Stimulated activated naive B cell treated with anti-CD40 and anti-IgM and Interleukin-4, amounts not matched to agents 10 μg/mL and 1 μg/mL and 100 μg/mL, for 72 hours (primary cell): Measurements from ENCODE around the gene SMARCAD1.
"Not testable (repeated sequence)": the region's sequence is repeated elsewhere in the genome, so short reads cannot be mapped to it uniquely, and the experiment has no call there.

Source experiments
- ATAC-seq, 2 donors: fragments of 150-1000 bp; cut with Tn5 transposase; replicated peaks; 2 replicates each; pipeline ENCODE4 v1.10.0; 2021; ENCODE audit warnings: moderate library complexity in 1 of 2
- DNase-seq: peaks from one replicate; pipeline ENCODE4 v3.0.0; 2021
- H3K27ac Mint-ChIP-seq: one replicate; pipeline ENCODE4 v1.8.0; 2022; ENCODE audit warnings: mild to moderate bottlenecking, mixed read lengths
- H3K27me3 Mint-ChIP-seq, 2 donors: one replicate each; pipeline ENCODE4 v1.8.0; 2022; ENCODE audit warnings: mixed read lengths in 2 of 2
- H3K36me3 Mint-ChIP-seq, 2 donors: one replicate each; pipeline ENCODE4 v1.8.0; 2022; ENCODE audit warnings: mixed read lengths in 2 of 2, mild to moderate bottlenecking in 1 of 2
- H3K4me1 Mint-ChIP-seq, 2 donors: one replicate each; pipeline ENCODE4 v1.8.0; 2022; ENCODE audit warnings: mixed read lengths in 2 of 2, mild to moderate bottlenecking in 1 of 2
- H3K4me3 Mint-ChIP-seq, 2 donors: one replicate each; pipeline ENCODE4 v1.8.0; 2022; ENCODE audit warnings: mild to moderate bottlenecking in 2 of 2, mixed read lengths in 2 of 2, moderate library complexity in 1 of 2
- H3K9me3 Mint-ChIP-seq, 2 donors: one replicate each; pipeline ENCODE4 v1.8.0; 2022; ENCODE audit warnings: mixed read lengths in 2 of 2, mild to moderate bottlenecking in 1 of 2

Gene SMARCAD1

GRCh38 chr4:94334962-94335361 is 127.3 kb downstream of the SMARCAD1 start:
- Mint-ChIP-seq H3K27me3 (peaks cover 0 to 3% of the 10 kb centered on the region in 2 donors), H3K36me3 (no peaks in the 10 kb centered on the region), H3K4me1 (peaks cover 2 to 12% of the 10 kb centered on the region in 2 donors), H3K27ac (no peak overlapping the region), H3K4me3 (no peak overlapping the region), H3K9me3 (peaks cover 0 to 2% of the 10 kb centered on the region in 2 donors)
- ATAC-seq, result no peak
- DNase-seq, result no peak

DNA sequence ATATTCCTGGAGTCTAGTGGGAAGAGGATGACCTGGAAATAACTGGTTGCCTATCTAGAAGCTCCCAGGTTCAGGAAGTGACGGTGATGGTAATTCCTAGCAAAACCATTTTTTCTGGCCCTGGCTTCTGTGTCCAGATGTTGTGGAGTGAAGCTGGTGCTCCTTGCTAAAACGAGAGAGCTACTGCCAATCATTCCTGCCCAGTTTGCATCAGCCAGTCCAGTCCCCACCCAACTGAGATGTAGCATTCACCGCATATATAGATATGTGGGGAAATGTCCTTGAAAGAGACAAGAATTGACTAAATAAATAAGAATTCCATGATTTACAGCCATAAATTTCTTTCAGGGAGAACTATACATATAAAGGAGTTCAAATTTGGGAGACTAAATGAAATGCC is 128.6 kb downstream of the SMARCAD1 start:
- H3K4me3 Mint-ChIP-seq, result no peak overlapping the region
- H3K4me1 Mint-ChIP-seq, result peaks cover 2 to 13% of the 10 kb centered on the region in 2 donors
- H3K27ac Mint-ChIP-seq, result no peak overlapping the region
- H3K9me3 Mint-ChIP-seq, result peaks cover 0 to 2% of the 10 kb centered on the region in 2 donors
- no peaks in the 10 kb centered on the region for H3K27me3 Mint-ChIP-seq
- DNase-seq (no peak), ATAC-seq (no peak)
- H3K36me3 Mint-ChIP-seq, result no peaks in the 10 kb centered on the region

GRCh38 chr4:94336791-94337190 is 129.1 kb downstream of the SMARCAD1 start:
- not testable (repeated sequence) for DNase-seq

DNA sequence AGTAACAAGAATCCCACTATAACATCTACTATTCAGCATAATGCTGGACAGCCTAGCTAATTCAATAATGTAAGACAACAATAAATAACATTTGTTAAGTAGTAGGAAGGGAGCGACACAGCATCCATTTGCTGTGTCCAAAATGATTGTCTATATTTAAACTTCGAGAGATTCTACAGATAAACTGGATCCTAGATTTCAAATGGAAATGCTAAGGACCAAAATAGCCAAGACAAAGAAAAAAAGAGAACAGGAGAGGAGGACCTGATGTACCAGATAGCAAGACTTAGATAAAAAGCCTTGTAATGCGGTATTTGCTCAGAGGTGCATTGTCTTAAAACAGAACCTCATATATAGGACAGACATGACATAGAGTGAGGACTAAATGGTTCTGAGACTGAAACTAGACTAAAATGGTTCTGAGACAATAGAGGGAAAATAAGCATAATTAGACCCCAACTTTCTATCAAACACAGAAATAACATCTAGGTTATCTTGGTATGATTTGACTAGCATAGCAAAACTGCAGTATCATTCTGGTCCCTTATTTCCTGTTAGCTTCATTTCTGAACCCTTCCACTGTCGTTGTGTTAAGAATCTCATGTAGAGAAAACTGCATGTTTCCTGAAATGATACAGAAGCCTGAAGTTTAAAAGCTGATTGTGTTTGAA is 131.2 kb downstream of the SMARCAD1 start:
- H3K27ac Mint-ChIP-seq, result no peak overlapping the region
- H3K27me3 Mint-ChIP-seq, result no peaks in the 10 kb centered on the region
- ATAC-seq (peak in 1 of 2 donors; percentile 16), DNase-seq (no peak)
- H3K36me3 Mint-ChIP-seq, result no peaks in the 10 kb centered on the region
- no peak overlapping the region for H3K4me3 Mint-ChIP-seq
- H3K9me3 Mint-ChIP-seq, result peaks cover 0 to 2% of the 10 kb centered on the region in 2 donors
- H3K4me1 Mint-ChIP-seq, result peaks cover 2 to 17% of the 10 kb centered on the region in 2 donors

More at GRCh38 chr4:94336791-94337190, 129.1 kb downstream of the SMARCAD1 start:
- not testable (repeated sequence) for H3K36me3 Mint-ChIP-seq, H3K4me3 Mint-ChIP-seq, H3K27me3 Mint-ChIP-seq, H3K27ac Mint-ChIP-seq, ATAC-seq, H3K9me3 Mint-ChIP-seq
- peaks cover 2 to 13% of the 10 kb centered on the region in 2 donors for H3K4me1 Mint-ChIP-seq

GRCh38 chr4:94339779-94340178 is 132.1 kb downstream of the SMARCAD1 start:
- H3K36me3 Mint-ChIP-seq, result no peaks in the 10 kb centered on the region
- ATAC-seq (no peak), DNase-seq (no peak)
- H3K27ac Mint-ChIP-seq, result no peak overlapping the region
- no peak overlapping the region for H3K4me3 Mint-ChIP-seq
- H3K4me1 Mint-ChIP-seq, result peaks cover 2 to 17% of the 10 kb centered on the region in 2 donors
- H3K27me3 Mint-ChIP-seq, result peaks cover 0 to 5% of the 10 kb centered on the region in 2 donors
- peaks cover 0 to 2% of the 10 kb centered on the region in 2 donors for H3K9me3 Mint-ChIP-seq
